Measurements from ENCODE around the gene BEND5. TPM values are rescaled to one million over a fixed set of nuclear protein-coding genes. Genes with fewer than 3 reads are reported as not detected.

BEND5 gene
- total and polyA plus RNA-seq, 2 of the 4 experiments (the other 2 are of a cell fraction): 1.1 to 1.3 TPM

GRCh38 chr1:48773133-48773532 lies 3.6 kb downstream of the BEND5 start:
- ChIA-PET POLR2A (ENCODE audit: unreplicated experiment) (no interaction called here), CTCF (no interaction called here)
- Histone ChIP-seq H2BK120ac (ENCODE audit: low read depth, low read length) (no peak overlapping the region), H3K79me1 (ENCODE audit: low read depth in 1 of 2, low read length in 2 of 2) (no peaks in the 10 kb centered on the region), H3K27ac (ENCODE audit: insufficient read depth, low read length) (no peak overlapping the region), H3K9me1 (ENCODE audit: insufficient read depth, low read length) (no peaks in the 10 kb centered on the region), H3K14ac (replicated peaks; ENCODE audit: low read depth, low read length) (no peak overlapping the region), H3K18ac (ENCODE audit: low read depth, low read length) (no peak overlapping the region), H3K4me2 (ENCODE audit: low read depth, low read length) (no peak overlapping the region), H2AFZ (replicated peaks; ENCODE audit: low read length, poor library complexity) (no peak overlapping the region), H3K4me3 (ENCODE audit: insufficient read depth, low read depth, low read length) (no peak overlapping the region), H2AK5ac (ENCODE audit: low read depth, low read length) (no peak overlapping the region), H4K20me1 (ENCODE audit: insufficient read depth, low read length) (no peaks in the 10 kb centered on the region), H2BK5ac (ENCODE audit: low read depth, low read length, poor library complexity, severe bottlenecking) (no peak overlapping the region), H3K36me3 (ENCODE audit: control insufficient read depth, insufficient read depth, low read length) (no peaks in the 10 kb centered on the region), H3K4me1 (ENCODE audit: control insufficient read depth, insufficient read depth, low read length) (no peaks in the 10 kb centered on the region), H3K9me3 (ENCODE audit: control insufficient read depth, insufficient read depth, low read length) (no peaks in the 10 kb centered on the region), H3K4ac (ENCODE audit: low read depth, low read length) (no peak overlapping the region), H2BK20ac (ENCODE audit: low read depth, low read length) (no peak overlapping the region), H2BK15ac (ENCODE audit: low read depth, low read length) (no peak overlapping the region), H3K27me3 (ENCODE audit: control insufficient read depth, insufficient read depth, low read length) (peaks cover 3% of the 10 kb centered on the region; the same call in 1 of the 2 replicates), H3K56ac (ENCODE audit: extremely low read depth, insufficient read depth, low read length) (no peak overlapping the region), H4K8ac (ENCODE audit: low read depth in 2 of 2, low read length in 2 of 2) (no peak overlapping the region), H3K23ac (ENCODE audit: low read depth, low read length) (no peak overlapping the region), H3K9ac (ENCODE audit: low read depth, low read length) (no peak overlapping the region), H4K5ac (ENCODE audit: low read depth, low read length) (no peak overlapping the region), H4K91ac (ENCODE audit: insufficient read depth, low read depth, low read length) (no peak overlapping the region), H2AK9ac (replicated peaks; ENCODE audit: low read depth, low read length, poor library complexity) (no peak overlapping the region)
- no peak for TF ChIP-seq RCOR1 (IDR thresholded peaks at IDR 0.05; ENCODE audit: insufficient replicate concordance, low read length)
- no peak for TF ChIP-seq MAZ (IDR thresholded peaks at IDR 0.05; ENCODE audit: borderline replicate concordance, low read depth, low read length)
- TF ChIP-seq, protein P1, sequence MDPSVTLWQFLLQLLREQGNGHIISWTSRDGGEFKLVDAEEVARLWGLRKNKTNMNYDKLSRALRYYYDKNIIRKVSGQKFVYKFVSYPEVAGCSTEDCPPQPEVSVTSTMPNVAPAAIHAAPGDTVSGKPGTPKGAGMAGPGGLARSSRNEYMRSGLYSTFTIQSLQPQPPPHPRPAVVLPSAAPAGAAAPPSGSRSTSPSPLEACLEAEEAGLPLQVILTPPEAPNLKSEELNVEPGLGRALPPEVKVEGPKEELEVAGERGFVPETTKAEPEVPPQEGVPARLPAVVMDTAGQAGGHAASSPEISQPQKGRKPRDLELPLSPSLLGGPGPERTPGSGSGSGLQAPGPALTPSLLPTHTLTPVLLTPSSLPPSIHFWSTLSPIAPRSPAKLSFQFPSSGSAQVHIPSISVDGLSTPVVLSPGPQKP (IDR thresholded peaks at IDR 0.05; ENCODE audit: borderline replicate concordance, low read depth, low read length): no peak
- no peak for TF ChIP-seq CHD1 (IDR thresholded peaks at IDR 0.05; ENCODE audit: low read depth, low read length)
- TF ChIP-seq POLR2A (IDR thresholded peaks at IDR 0.05; ENCODE audit: low read depth, low read length): no peak
- TF ChIP-seq MXI1 (IDR thresholded peaks at IDR 0.05; ENCODE audit: borderline replicate concordance, low read depth, low read length): no peak
- no peak for TF ChIP-seq RAD21 (IDR thresholded peaks at IDR 0.05; ENCODE audit: low read length)
- in situ Hi-C loops (cut with MboI; ENCODE audit: low sequenced_read_pairs): no loop called here
- BruUV-seq (replicated peaks): no TSS peak
- DNase-seq (no peak), ATAC-seq (ENCODE audit: low read depth) (no peak)
- no CpG with 5 or more reads among the region's 1 CpG for WGBS, 2 experiments (ENCODE audit: extremely low coverage in 2 of 2, insufficient read length in 1 of 2)
- intact Hi-C loops (cut with micrococcal nuclease): no loop called here
- dilution Hi-C loops (cut with HindIII; ENCODE audit: low sequenced_read_pairs, unreplicated experiment): no loop called here
